Karpas-422 (cell line): ENCODE measurements around the gene FAM184B. TPM values are rescaled to one million over a fixed set of nuclear protein-coding genes. Genes with fewer than 3 reads are reported as not detected.
A peak's percentile ranks its signal among the peaks of the same experiment; 100 is the strongest.

Experiments
- DNase-seq: peaks from one replicate; pipeline ENCODE4 v3.0.0-alpha.2; 2015
- H2AFZ ChIP-seq: fragments of 200-600 bp; sonication (generic); 2 replicates; pipeline ENCODE4 v1.6.1; 2014; ENCODE audit warnings: antibody characterized with exemption, low read length, mixed read lengths
- H3K27ac ChIP-seq: fragments of 200-600 bp; sonication (generic); 2 replicates; pipeline ENCODE4 v1.5.1; 2014; ENCODE audit warnings: mild to moderate bottlenecking, low read length, moderate library complexity
- H3K27me3 ChIP-seq: fragments of 200-600 bp; sonication (generic); 2 replicates; pipeline ENCODE4 v1.6.1; 2014; ENCODE audit warnings: low read length, mixed read lengths
- H3K36me3 ChIP-seq: fragments of 200-600 bp; sonication (generic); 2 replicates; pipeline ENCODE4 v1.6.1; 2014; ENCODE audit warnings: low read length, mixed read lengths; ENCODE audit not compliant: insufficient read depth
- H3K4me1 ChIP-seq: fragments of 200-600 bp; sonication (generic); 2 replicates; pipeline ENCODE4 v1.6.1; 2014; ENCODE audit warnings: mild to moderate bottlenecking, low read length, mixed read lengths
- H3K4me2 ChIP-seq: fragments of 200-600 bp; sonication (generic); 2 replicates; pipeline ENCODE4 v1.6.1; 2014; ENCODE audit warnings: low read length, low read depth, mild to moderate bottlenecking; ENCODE audit not compliant: poor library complexity, severe bottlenecking
- H3K4me3 ChIP-seq: fragments of 200-600 bp; sonication (generic); 2 replicates; pipeline ENCODE4 v1.5.1; 2014; ENCODE audit warnings: mild to moderate bottlenecking, antibody characterized with exemption, low read length, mixed read lengths
- H3K79me2 ChIP-seq: fragments of 200-600 bp; sonication (generic); 2 replicates; pipeline ENCODE4 v1.6.1; 2014; ENCODE audit warnings: mild to moderate bottlenecking, low read length, mixed read lengths
- H3K9ac ChIP-seq: fragments of 200-600 bp; sonication (generic); 2 replicates; pipeline ENCODE4 v1.6.0; 2014; ENCODE audit warnings: low read length
- H3K9me2 ChIP-seq: fragments of 200-600 bp; sonication (generic), shearing (Covaris generic); replicated peaks from 2 replicates; pipeline ENCODE4 v1.6.0; 2014; ENCODE audit warnings: mild to moderate bottlenecking, low read length, moderate library complexity; ENCODE audit not compliant: insufficient read depth
- H3K9me3 ChIP-seq: fragments of 300-700, 200-600 bp; sonication (generic); 2 replicates; pipeline ENCODE4 v1.6.1; 2014; ENCODE audit warnings: low read length, mixed read lengths
- H4K20me1 ChIP-seq: fragments of 200-600 bp; sonication (generic); 2 replicates; pipeline ENCODE4 v1.6.1; 2014; ENCODE audit warnings: mild to moderate bottlenecking, antibody characterized with exemption, low read length, low read depth; ENCODE audit not compliant: insufficient read depth
- total RNA-seq: library from RNA; depleted of rRNA; stranded (reverse); fragments of >200 nt; shearing (Covaris generic); gene quantifications from 2 replicates; pipeline ENCODE4 v1.2.3, GENCODE V29; 2014; ENCODE audit warnings: low replicate concordance; rRNA removed

Gene FAM184B
- total RNA-seq, 1 experiment from 2014 or later, result not detected

- Histone ChIP-seq H2AFZ (no peak overlapping the region), H3K36me3 (peaks cover 90% of the 10 kb centered on the region), H3K79me2 (peaks cover 36% of the 10 kb centered on the region), H3K4me1 (peaks cover 13% of the 10 kb centered on the region), H3K27me3 (no peaks in the 10 kb centered on the region), H3K27ac (no peak overlapping the region), H3K9me3 (no peaks in the 10 kb centered on the region), H4K20me1 (peaks cover 9% of the 10 kb centered on the region; the same call in 1 of the 2 replicates), H3K9me2 (no peaks in the 10 kb centered on the region), H3K4me2 (no peak overlapping the region), H3K4me3 (no peak overlapping the region), H3K9ac (no peak overlapping the region)
- no peak for DNase-seq
Measured at GRCh38 chr4:17584521-17585213, 196.8 kb downstream of the FAM184B start.

GRCh38 chr4:17583941-17584340 is 197.5 kb downstream of the FAM184B start:
- H3K4me2 ChIP-seq, result no peak overlapping the region
- peaks cover 20% of the 10 kb centered on the region for H3K4me1 ChIP-seq
- no peak overlapping the region for H3K9ac ChIP-seq
- peaks cover 43% of the 10 kb centered on the region for H3K79me2 ChIP-seq
- no peak for DNase-seq
- no peaks in the 10 kb centered on the region for H3K9me3 ChIP-seq
- no peaks in the 10 kb centered on the region for H3K27me3 ChIP-seq
- H3K4me3 ChIP-seq, result no peak overlapping the region
- no peak overlapping the region for H2AFZ ChIP-seq
- no peaks in the 10 kb centered on the region for H3K9me2 ChIP-seq
- H3K27ac ChIP-seq, result no peak overlapping the region
- peaks cover 92% of the 10 kb centered on the region for H3K36me3 ChIP-seq
- peaks cover 16% of the 10 kb centered on the region for H4K20me1 ChIP-seq

- Histone ChIP-seq H3K4me1 (peaks cover 25% of the 10 kb centered on the region), H2AFZ (no peak overlapping the region), H3K9ac (no peak overlapping the region), H3K9me2 (no peaks in the 10 kb centered on the region), H3K27ac (no peak overlapping the region), H3K79me2 (peaks cover 50% of the 10 kb centered on the region), H3K9me3 (no peaks in the 10 kb centered on the region), H3K4me3 (no peak overlapping the region), H3K36me3 (peaks cover 87% of the 10 kb centered on the region), H3K4me2 (no peak overlapping the region), H3K27me3 (no peaks in the 10 kb centered on the region), H4K20me1 (peaks cover 15% of the 10 kb centered on the region)
- DNase-seq, result no peak
Measured at GRCh38 chr4:17583276-17583675, 198.1 kb downstream of the FAM184B start.

DNA sequence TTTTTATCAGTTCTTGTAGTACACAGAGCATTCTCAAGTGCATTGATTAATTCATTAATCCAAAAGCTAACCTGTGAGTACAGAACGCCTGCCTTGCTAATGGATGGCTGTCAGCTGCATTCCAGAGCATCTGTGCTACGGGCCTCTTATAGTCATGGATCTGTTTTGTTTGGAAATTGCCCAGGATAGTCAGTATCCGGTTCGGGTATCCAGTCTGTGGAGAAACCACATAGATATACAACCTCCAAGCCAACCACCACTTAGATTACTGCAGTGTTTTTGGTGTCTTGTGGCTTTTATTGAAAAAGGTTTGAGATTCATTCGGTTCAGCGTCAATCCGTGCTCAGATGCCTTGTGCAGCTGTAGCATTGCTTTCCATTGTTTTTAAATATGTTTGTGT is 200.5 kb downstream of the FAM184B start:
- no peak overlapping the region for H2AFZ ChIP-seq
- H3K9ac ChIP-seq, result no peak overlapping the region
- no peaks in the 10 kb centered on the region for H3K9me3 ChIP-seq
- peak overlapping the region; percentile 84; the same call in 1 of the 2 replicates for H3K27ac ChIP-seq
- H3K4me3 ChIP-seq, result no peak overlapping the region
- DNase-seq, result no peak
- peaks cover 33% of the 10 kb centered on the region for H3K4me1 ChIP-seq
- no peak overlapping the region for H3K4me2 ChIP-seq
- H3K9me2 ChIP-seq, result no peaks in the 10 kb centered on the region
- peaks cover 56% of the 10 kb centered on the region for H3K79me2 ChIP-seq
- H3K36me3 ChIP-seq, result peaks cover 67% of the 10 kb centered on the region
- peaks cover 18% of the 10 kb centered on the region; the same call in 1 of the 2 replicates for H4K20me1 ChIP-seq
- H3K27me3 ChIP-seq, result no peaks in the 10 kb centered on the region

Other genes with a start within 250 kb of the FAM184B start
- 141 and 146 TPM in 2 replicates for gene LAP3, start 204.4 kb downstream of the FAM184B start, total RNA-seq
- 24.8 and 48.7 TPM in 2 replicates for gene MED28, start 167.0 kb downstream of the FAM184B start, total RNA-seq
- 54.0 and 69.4 TPM in 2 replicates for gene DCAF16, start 29.1 kb upstream of the FAM184B start, total RNA-seq
- gene NCAPG, start 29.4 kb upstream of the FAM184B start, total RNA-seq, result 21.0 and 46.3 TPM in 2 replicates
- gene LCORL, start 240.1 kb upstream of the FAM184B start, total RNA-seq, result 33.1 and 50.1 TPM in 2 replicates